Peyer's patch (tissue), 4 donors: ENCODE data around the gene LRRK1.

Source experiments
- CTCF ChIP-seq, 6 experiments: fragments of 450-650 bp in 4 of 6; fragments of 200-600 bp in 2 of 6; sonication (generic) in 1 of 6; IDR thresholded peaks; one replicate each; pipeline ENCODE4 v1.5.1; 2017 to 2019; ENCODE audit warnings: antibody characterized with exemption in 6 of 6, mild to moderate bottlenecking in 3 of 6, moderate library complexity in 1 of 6
- POLR2A ChIP-seq, 2 donors: fragments of 450-650 bp; IDR thresholded peaks; one replicate each; pipeline ENCODE4 v1.5.1; 2017; ENCODE audit warnings: antibody characterized with exemption in 2 of 2, mild to moderate bottlenecking in 2 of 2, moderate library complexity in 2 of 2

GRCh38 chr15:100901296-100901695 is 17.9 kb upstream of the LRRK1 start:
- no peak for TF ChIP-seq CTCF (IDR thresholded peaks at IDR 0.05)
- no peak for TF ChIP-seq POLR2A (IDR thresholded peaks at IDR 0.05)
